ENCODE results near the gene SLC37A3.

GRCh38 chr7:140390466-140391190, 7.7 kb downstream of the SLC37A3 start:
- TF ChIP-seq POLR2A (IDR thresholded peaks at IDR 0.05) (no peak), CTCF (IDR thresholded peaks at IDR 0.05) (no peak)

Data from uterus (tissue), 2 donors.